ENCODE measurements around the gene ARHGAP18. TPM values are rescaled to one million over a fixed set of nuclear protein-coding genes. Genes with fewer than 3 reads are reported as not detected.
A peak's percentile ranks its signal among the peaks of the same experiment; 100 is the strongest.

ARHGAP18 gene
- total and polyA plus RNA-seq, 2 experiments from 2014 or later, result 12.5 to 23.8 TPM

- H3K4me2 ChIP-seq (ENCODE audit: unreplicated experiment), result no peak overlapping the region
- H3K9me2 ChIP-seq (ENCODE audit: insufficient read depth), result no peaks in the 10 kb centered on the region; the same call in 1 of the 2 replicates
- H3K9me3 ChIP-seq (ENCODE audit: low read depth), result no peaks in the 10 kb centered on the region
- peak overlapping the region; percentile 45; the same call in 1 of the 2 replicates for H2AFZ ChIP-seq
- no peak overlapping the region for H3K9ac ChIP-seq
- WGBS, 2 experiments (ENCODE audit: low coverage in 1 of 2, low lambda C conversion rate in 2 of 2, missing lambda C conversion rate in 2 of 2), result 46 to 58% methylated on average over 1 of the region's 1 CpG
- no peaks in the 10 kb centered on the region for H3K27me3 ChIP-seq (replicated peaks; ENCODE audit: insufficient read depth)
- H4K20me1 ChIP-seq (ENCODE audit: insufficient read depth), result no peaks in the 10 kb centered on the region
- no peak overlapping the region for H3K27ac ChIP-seq
- in situ Hi-C loops (cut with MboI), result no loop called here
- DNase-seq, result no peak
- peaks cover 53% of the 10 kb centered on the region for H3K4me1 ChIP-seq (ENCODE audit: insufficient read depth)
- H3K79me2 ChIP-seq (ENCODE audit: insufficient read depth), result no peaks in the 10 kb centered on the region
- TF ChIP-seq EZH2 (IDR thresholded peaks at IDR 0.05; ENCODE audit: insufficient read depth, poor library complexity, severe bottlenecking) (no peak), EZH2phosphoT487 (IDR thresholded peaks at IDR 0.05; ENCODE audit: insufficient read depth, low read depth) (no peak)
- no peaks in the 10 kb centered on the region for H3K36me3 ChIP-seq (ENCODE audit: low read depth)
- no peak overlapping the region for H3K4me3 ChIP-seq
- peaks cover 21% of the 10 kb centered on the region for H3F3A ChIP-seq (ENCODE audit: insufficient read depth)
These were observed 41.4 kb upstream of the ARHGAP18 start for GRCh38 chr6:129751384-129751783.

GRCh38 chr6:129750360-129750759, 40.4 kb upstream of the ARHGAP18 start:
- in situ Hi-C loops (cut with MboI), result no loop called here
- peaks cover 53% of the 10 kb centered on the region for H3K4me1 ChIP-seq (ENCODE audit: insufficient read depth)

DNA sequence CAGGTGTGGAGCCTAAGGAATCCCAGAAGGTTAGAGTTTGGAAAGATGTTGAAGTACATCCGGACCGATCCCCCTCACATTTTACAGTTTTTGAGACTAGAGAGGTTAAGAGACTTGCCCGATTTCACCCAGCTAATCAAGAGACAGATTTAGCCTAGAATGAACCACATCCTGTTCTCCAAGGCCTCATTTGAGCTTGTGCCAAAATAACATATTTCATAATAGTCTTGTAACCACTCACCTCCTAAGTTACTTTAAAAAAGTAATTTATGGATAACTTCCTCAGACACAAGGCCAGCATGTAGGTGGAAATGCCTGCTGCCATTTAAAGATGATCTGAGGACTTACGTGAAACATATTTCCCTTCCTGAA, 39.8 kb upstream of the ARHGAP18 start:
- peaks cover 55% of the 10 kb centered on the region for H3K4me1 ChIP-seq (ENCODE audit: insufficient read depth)
- H3F3A ChIP-seq (ENCODE audit: insufficient read depth), result peaks cover 21% of the 10 kb centered on the region
- in situ Hi-C loops (cut with MboI), result no loop called here
- peak overlapping the region; percentile 55 for H3K4me3 ChIP-seq
- H3K9me3 ChIP-seq (ENCODE audit: low read depth), result no peaks in the 10 kb centered on the region
- peak overlapping the region; percentile 69 for H3K4me2 ChIP-seq (ENCODE audit: unreplicated experiment)
- peak overlapping the region; percentile 53 for H3K9ac ChIP-seq
- no peaks in the 10 kb centered on the region for H3K36me3 ChIP-seq (ENCODE audit: low read depth)
- no peak for TF ChIP-seq EZH2phosphoT487 (IDR thresholded peaks at IDR 0.05; ENCODE audit: insufficient read depth, low read depth)
- no peak for TF ChIP-seq EZH2 (IDR thresholded peaks at IDR 0.05; ENCODE audit: insufficient read depth, poor library complexity, severe bottlenecking)
- peak overlapping the region; percentile 75 for H3K27ac ChIP-seq
- no peaks in the 10 kb centered on the region for H4K20me1 ChIP-seq (ENCODE audit: insufficient read depth)
- no peaks in the 10 kb centered on the region for H3K79me2 ChIP-seq (ENCODE audit: insufficient read depth)
- WGBS, 2 experiments (ENCODE audit: low coverage in 1 of 2, low lambda C conversion rate in 2 of 2, missing lambda C conversion rate in 2 of 2), result 4 to 5% methylated on average over 4 of the region's 4 CpGs
- H3K9me2 ChIP-seq (ENCODE audit: insufficient read depth), result no peaks in the 10 kb centered on the region; the same call in 1 of the 2 replicates
- H3K27me3 ChIP-seq (replicated peaks; ENCODE audit: insufficient read depth), result no peaks in the 10 kb centered on the region
- DNase-seq, result peak; percentile 73
- 0 out of 2 replicates have a peak overlapping the region, but pooled peaks have one; percentile 7 for H2AFZ ChIP-seq

More at GRCh38 chr6:129750360-129750759, 40.4 kb upstream of the ARHGAP18 start:
- Histone ChIP-seq H3K27me3 (replicated peaks; ENCODE audit: insufficient read depth) (no peaks in the 10 kb centered on the region), H3K4me2 (ENCODE audit: unreplicated experiment) (peak overlapping the region; percentile 69), H4K20me1 (ENCODE audit: insufficient read depth) (no peaks in the 10 kb centered on the region), H3K36me3 (ENCODE audit: low read depth) (no peaks in the 10 kb centered on the region), H3K9me3 (ENCODE audit: low read depth) (no peaks in the 10 kb centered on the region), H2AFZ (no peak overlapping the region), H3K4me3 (no peak overlapping the region), H3K9ac (no peak overlapping the region), H3K27ac (no peak overlapping the region), H3K9me2 (ENCODE audit: insufficient read depth) (no peaks in the 10 kb centered on the region; the same call in 1 of the 2 replicates), H3F3A (ENCODE audit: insufficient read depth) (peaks cover 21% of the 10 kb centered on the region), H3K79me2 (ENCODE audit: insufficient read depth) (no peaks in the 10 kb centered on the region)
- 90 to 92% methylated on average over 2 of the region's 2 CpGs for WGBS, 2 experiments (ENCODE audit: low coverage in 1 of 2, low lambda C conversion rate in 2 of 2, missing lambda C conversion rate in 2 of 2)
- DNase-seq, result no peak
- TF ChIP-seq EZH2 (IDR thresholded peaks at IDR 0.05; ENCODE audit: insufficient read depth, poor library complexity, severe bottlenecking), result no peak
- TF ChIP-seq EZH2phosphoT487 (IDR thresholded peaks at IDR 0.05; ENCODE audit: insufficient read depth, low read depth), result no peak

DNA sequence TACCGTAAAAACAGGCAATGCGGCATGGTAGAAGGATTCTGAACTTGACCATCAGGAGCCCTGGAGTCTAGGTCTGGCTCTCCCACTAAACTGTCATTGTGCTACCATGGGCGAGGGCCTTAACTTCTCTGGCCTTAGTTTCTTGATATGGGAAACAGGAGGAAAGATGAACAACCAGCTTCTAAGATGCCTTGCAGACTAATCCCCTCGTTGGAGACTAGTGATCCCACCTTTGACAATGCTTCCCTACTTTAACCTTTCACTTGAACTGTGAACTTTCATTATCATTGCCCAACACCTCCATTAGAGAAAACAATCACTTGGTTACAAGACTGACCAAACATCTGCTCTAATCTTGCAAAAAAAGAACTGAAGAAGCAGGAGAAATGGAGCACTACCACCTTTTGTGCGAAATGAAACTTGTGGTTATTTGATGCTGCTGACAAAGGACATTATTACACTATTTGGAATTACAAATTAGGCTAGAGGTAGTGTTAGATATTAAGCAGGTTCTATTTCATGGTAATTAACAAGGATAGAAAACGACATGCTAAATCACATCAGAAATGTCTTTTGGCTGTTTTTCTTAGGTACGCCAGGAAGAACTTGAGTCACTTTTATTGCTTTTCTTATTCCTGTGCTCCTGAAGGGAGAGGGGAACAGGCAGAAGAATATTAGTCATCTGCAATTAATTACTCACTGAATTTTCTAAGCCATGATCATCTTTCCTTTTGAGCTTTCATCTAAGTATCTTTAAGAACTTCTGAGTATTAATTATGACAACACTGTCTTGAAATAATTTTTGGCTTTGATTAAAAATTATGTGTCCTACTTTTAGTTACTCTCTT, 39.1 kb upstream of the ARHGAP18 start:
- H3K27me3 ChIP-seq (replicated peaks; ENCODE audit: insufficient read depth), result no peaks in the 10 kb centered on the region
- H3K4me3 ChIP-seq, result peak overlapping the region; percentile 55
- TF ChIP-seq EZH2 (IDR thresholded peaks at IDR 0.05; ENCODE audit: insufficient read depth, poor library complexity, severe bottlenecking), result no peak
- no peak for TF ChIP-seq EZH2phosphoT487 (IDR thresholded peaks at IDR 0.05; ENCODE audit: insufficient read depth, low read depth)
- H3K27ac ChIP-seq, result peak overlapping the region; percentile 75
- no peaks in the 10 kb centered on the region for H4K20me1 ChIP-seq (ENCODE audit: insufficient read depth)
- H3K36me3 ChIP-seq (ENCODE audit: low read depth), result no peaks in the 10 kb centered on the region
- peak overlapping the region; percentile 69 for H3K4me2 ChIP-seq (ENCODE audit: unreplicated experiment)
- 56 to 57% methylated on average over 7 of the region's 7 CpGs for WGBS, 2 experiments (ENCODE audit: low coverage in 1 of 2, low lambda C conversion rate in 2 of 2, missing lambda C conversion rate in 2 of 2)
- peaks cover 60% of the 10 kb centered on the region for H3K4me1 ChIP-seq (ENCODE audit: insufficient read depth)
- DNase-seq, result peak; percentile 81
- H2AFZ ChIP-seq, result 0 out of 2 replicates have a peak overlapping the region, but pooled peaks have one; percentile 8
- H3K79me2 ChIP-seq (ENCODE audit: insufficient read depth), result no peaks in the 10 kb centered on the region
- in situ Hi-C loops (cut with MboI), result no loop called here
- H3K9me2 ChIP-seq (ENCODE audit: insufficient read depth), result no peaks in the 10 kb centered on the region; the same call in 1 of the 2 replicates
- peaks cover 21% of the 10 kb centered on the region for H3F3A ChIP-seq (ENCODE audit: insufficient read depth)
- no peaks in the 10 kb centered on the region for H3K9me3 ChIP-seq (ENCODE audit: low read depth)
- H3K9ac ChIP-seq, result peak overlapping the region; percentile 53
